Sciatic nerve (tissue), 2 donors: ENCODE data around the gene KASH5. TPM values are rescaled to one million over a fixed set of nuclear protein-coding genes. Genes with fewer than 3 reads are reported as not detected.
A peak's percentile ranks its signal among the peaks of the same experiment; 100 is the strongest.
"Not testable (repeated sequence)": the region's sequence is repeated elsewhere in the genome, so short reads cannot be mapped to it uniquely, and the experiment has no call there.

Experiments
- ATAC-seq: fragments of 200-7000 bp; cut with Tn5 transposase; one replicate; pipeline ENCODE4 v1.9.1; 2020; ENCODE audit warnings: mild to moderate bottlenecking, moderate library complexity
- DNase-seq: peaks from one replicate; pipeline ENCODE4 v3.0.0-alpha.2; 2020; ENCODE audit warnings: low spot score
- intact Hi-C: fragments of 100-400 bp; cut with DNase I; formaldehyde crosslinking; loops from one replicate; pipeline ENCODE4 v1.14.2; 2022
- total RNA-seq: library from RNA; stranded (reverse); fragmentation: NEBNext Ultra II Directional; extraction: Animal tissue kit (Norgen Biotek cat#: 25700); gene quantifications from one replicate; pipeline ENCODE4 v1.2.1, GENCODE V29; 2021
- donor health status: DM: no; HTN: no; CAD: no.
- donor health status: DM: no; HTN: no; CAD: no.

The KASH5 gene
- total RNA-seq, 1 donor from 2014 or later: not detected

DNA sequence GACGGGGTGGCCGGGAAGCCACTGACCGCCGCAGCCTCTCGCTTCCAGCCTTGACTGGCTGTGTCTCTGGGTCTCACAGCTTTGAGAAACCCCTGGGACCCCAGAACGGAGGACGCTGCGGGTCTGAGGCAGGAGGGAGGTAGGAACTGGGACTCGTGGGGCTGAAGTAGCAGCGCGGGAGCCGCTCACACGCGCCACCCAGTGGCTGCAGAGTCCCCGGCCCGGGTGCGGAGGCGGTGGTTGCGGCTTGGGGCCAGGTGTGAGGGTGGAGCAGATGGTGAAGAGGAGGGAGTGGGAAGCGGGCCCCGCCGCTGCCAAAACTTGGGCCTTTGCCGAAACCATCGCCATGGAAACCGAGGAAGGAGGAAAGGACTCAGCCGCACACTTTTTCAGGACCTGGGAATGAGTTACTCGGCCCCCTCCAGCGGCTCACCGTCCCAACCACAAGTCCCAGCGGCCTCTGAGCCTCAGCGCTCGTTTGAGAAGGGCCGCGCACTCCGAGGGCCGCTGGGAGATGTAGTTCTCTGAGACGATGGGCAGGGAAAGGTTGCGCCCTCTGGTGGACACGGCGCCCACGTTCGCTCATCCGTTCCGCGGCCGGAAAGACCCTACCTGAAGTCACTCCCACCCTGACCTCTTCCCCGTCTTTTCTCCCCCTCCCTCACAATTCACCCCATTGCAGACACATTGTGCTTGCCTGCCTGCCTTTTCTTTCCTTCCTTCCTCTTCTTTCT lies 55.5 kb downstream of the KASH5 start:
- intact Hi-C loops: loop anchor here (2.0 kb wide), 1 partner anchor 59 kb away; no protein-coding TSS in a partner anchor
- peak; percentile 87 for ATAC-seq
- peak; percentile 97 for DNase-seq

DNA sequence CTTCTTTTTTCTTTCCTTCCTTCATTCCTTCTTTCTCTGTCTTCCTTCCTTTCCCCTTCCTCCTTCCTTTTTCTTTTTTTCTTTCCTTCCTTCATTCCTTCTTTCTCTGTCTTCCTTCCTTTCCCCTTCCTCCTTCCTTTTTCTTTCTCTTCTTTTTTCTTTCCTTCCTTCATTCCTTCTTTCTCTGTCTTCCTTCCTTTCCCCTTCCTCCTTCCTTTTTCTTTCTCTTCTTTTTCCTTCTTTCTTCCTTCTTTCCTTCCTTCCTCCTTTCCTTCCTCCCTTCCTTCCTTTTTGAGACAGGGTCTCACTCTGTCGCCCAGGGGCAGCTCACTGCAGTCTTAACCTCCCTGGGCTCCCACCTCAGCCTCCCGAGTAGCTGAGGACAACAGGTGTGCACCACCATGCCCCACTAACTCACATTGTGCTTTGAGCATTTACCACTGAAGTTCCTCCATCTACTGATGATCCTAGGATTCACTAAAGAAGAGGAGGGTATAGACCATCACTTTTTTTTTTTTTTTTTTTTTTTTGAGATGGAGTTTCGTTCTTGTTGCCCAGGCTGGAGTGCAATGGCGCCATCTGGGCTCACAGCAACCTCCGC lies 56.2 kb downstream of the KASH5 start:
- intact Hi-C loops, DNase-seq, ATAC-seq: not testable (repeated sequence)

DNA sequence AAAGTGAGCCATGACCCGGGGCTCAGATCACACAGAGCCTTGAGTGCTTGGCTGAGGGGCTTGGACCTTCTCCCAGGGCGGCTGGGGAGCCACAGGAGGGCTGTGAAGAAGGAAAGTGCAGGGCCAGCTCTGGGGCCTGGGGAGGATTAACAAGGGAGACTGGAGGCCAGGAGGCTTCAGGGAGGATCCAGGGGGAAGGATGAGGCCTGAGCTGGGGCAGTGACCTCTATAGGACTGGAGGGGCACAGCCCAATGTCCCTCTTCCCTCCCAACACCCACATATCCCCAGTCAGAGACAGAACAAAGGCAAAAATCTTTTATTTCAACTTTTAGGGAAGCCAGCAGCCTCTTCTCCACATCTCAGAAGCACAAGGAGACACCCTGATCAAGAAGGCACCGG lies 57.9 kb downstream of the KASH5 start:
- DNase-seq: no peak
- no peak for ATAC-seq
- intact Hi-C loops: no loop called here

DNA sequence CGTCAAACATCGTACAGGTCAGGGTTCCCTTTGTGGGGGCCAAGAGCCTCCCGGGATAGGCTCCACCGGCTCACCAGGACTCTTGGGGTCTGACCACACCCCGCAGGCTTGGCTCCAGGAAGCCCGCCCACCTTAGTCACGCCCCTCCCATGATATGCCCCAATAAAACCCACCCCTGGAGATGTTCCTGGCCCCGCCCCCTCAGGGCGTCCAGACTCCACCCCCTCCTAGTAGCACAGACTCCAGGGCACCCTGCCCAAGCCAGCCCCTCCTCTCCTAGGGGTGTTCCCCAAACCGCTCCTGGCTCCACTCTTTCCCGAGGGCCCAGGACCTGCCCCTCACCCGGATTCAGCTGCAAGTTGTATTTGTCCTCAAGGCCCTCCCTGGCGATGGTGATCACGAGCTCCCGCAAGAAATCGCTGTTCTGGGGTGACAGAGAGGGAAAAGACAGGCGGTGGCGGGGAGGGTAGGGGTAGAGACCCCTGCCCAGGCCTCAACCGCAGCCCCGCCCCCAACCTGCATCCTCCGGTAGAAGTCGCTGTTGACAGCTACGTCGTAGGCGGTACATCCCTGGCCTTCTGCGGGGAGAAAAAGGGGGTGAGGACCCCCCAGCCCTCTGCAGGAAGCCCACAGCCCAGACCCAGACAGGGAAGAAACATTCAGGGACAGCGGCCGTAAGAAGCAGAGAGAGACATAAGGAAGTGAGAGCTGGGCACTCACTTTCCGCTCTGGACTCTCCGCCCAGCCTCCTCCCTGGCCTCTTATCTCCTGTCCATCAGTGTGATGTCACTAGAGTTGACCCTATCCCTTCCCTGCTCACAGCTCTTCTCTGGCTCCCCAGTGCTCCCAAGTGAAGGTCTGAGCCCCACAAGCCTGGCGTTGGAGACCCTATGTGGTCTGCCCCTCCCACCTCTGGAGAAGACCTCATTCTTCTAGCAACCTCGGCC lies 59.7 kb downstream of the KASH5 start:
- no peak for ATAC-seq
- intact Hi-C loops: no loop called here

DNA sequence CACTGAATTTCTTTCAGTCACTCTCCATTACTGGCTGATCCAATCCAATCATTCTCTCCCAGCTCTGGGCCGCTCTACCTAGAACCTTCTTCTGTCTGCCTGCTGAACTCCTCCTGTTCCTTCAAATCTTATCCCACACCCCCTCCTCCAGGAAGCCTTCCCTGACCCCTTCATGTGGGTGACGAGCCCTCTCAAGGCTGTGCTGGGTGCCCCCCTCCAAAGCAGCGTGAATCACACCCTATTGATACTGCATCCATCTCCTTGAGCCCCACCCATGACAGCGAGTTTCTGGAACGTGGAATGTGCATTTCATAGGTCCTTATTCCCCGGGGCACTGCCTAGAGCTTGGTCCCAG lies 60.4 kb downstream of the KASH5 start:
- DNase-seq (no peak), ATAC-seq (no peak)
- intact Hi-C loops: no loop called here

More for the DNA sequence above, 59.7 kb downstream of the KASH5 start:
- peak; percentile 85 for DNase-seq

DNA sequence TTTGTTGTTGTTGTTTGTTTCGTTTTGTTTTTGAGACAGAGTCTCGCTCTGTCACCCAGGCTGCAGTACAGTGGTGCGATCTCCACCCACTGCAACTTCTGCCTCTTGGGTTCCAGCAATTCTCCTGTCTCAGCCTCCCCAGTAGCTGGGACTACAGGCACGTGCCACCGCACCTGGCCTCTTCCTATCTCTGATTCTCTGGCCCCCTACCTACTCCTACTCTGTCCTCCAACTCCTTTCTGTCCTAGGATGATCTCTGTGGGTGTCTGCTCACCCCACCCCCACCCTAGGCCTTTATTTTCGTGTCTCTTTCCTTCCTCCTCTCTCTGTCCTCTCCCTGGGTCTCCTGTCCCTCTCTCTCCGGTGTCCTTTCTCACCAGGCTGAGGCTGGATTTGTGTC lies 62.4 kb downstream of the KASH5 start:
- no peak for DNase-seq
- intact Hi-C loops: loop anchor here (5.0 kb wide), 2 partner anchors 217 to 1908 kb away; partner anchors contain the start of genes BCL2L12 and IRF3
- ATAC-seq: no peak

DNA sequence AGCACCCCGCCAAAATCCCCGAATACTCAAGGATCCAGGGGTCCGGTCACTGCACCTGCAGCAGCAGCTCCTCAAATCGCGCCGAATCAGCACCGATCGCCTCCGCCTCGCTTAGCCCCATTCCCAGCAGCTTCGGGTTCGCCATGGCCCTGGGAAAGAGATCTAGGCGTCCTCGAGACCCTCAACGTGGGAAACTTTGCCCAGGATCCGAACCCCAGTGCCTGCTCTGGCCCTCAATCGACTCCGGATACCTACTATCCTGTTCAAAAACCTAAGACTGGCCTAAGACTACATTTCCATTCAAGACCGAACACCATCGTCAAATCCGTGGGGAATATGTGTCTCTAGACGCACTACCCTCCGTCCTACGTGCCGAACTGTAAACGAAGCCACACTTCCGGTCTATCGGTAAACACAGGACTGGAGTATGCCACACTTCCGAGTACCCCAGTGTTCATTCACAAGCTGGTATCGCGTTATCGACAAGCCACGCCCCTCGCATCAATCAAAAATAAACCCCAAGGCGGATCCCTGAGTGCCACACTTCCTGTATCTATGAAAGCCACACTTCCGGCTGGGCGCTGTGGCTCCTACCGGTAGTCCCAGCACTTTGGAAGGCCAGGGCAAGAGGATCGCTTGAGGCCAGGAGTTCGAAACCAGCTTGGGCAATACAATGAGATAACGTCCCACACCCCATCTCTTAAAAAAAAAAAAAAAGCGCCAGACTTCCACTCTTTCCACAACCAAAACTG lies 63.6 kb downstream of the KASH5 start, which contains the start of gene PIH1D1:
Gene PIH1D1, minus strand, starts transcription at position 385 of the 752 bp plus-strand sequence. Its CDS starts 240 bp downstream, at position 145.
- peak; percentile 97 for DNase-seq
- ATAC-seq: peak; percentile 84
- intact Hi-C loops: loop anchor here (5.0 kb wide), 2 partner anchors 216 to 1909 kb away; partner anchors contain the start of genes BCL2L12 and IRF3

DNA sequence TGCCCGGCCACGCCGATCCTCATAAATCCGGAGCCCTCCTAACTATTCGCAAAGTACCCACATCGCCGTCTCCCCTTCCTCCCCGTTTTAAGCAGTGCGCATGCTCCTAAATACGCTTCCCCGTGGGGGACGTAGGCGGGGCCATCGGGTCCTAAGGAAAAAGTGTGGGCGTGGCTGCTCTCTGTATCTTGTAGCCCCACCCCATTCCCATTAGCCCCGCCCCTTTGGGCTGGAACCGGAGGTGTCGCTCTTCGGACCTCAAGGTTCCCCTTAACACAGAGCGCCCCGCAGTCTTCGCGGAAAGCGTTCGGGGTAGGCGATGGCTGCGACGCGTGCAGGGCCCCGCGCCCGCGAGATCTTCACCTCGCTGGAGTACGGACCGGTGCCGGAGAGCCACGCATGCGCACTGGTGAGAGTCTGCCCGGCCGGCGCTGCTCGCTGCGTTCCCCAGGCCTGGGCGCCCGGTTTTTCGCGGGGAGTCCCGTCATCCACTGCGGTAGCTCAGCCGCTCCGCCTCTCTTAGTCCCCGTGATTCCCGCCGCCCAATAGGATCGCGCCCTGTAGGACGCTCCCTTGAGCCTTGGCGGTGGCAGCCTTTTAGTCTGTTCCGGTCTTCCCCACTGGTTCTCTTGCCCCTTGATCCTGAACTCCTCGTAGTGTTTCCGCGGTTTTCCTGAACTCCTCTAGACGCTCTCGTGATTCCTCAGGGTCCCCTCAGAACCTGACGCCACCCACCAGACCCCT lies 65.1 kb downstream of the KASH5 start, which contains the start of gene ALDH16A1:
Gene ALDH16A1, plus strand, starts transcription at position 213 of the 744 bp plus-strand sequence. Its CDS starts 107 bp downstream, at position 320.
- peak; percentile 98 for DNase-seq
- intact Hi-C loops: loop anchor here (5.0 kb wide), 2 partner anchors 214 to 1911 kb away; partner anchors contain the start of genes BCL2L12 and IRF3
- ATAC-seq: peak; percentile 93

DNA sequence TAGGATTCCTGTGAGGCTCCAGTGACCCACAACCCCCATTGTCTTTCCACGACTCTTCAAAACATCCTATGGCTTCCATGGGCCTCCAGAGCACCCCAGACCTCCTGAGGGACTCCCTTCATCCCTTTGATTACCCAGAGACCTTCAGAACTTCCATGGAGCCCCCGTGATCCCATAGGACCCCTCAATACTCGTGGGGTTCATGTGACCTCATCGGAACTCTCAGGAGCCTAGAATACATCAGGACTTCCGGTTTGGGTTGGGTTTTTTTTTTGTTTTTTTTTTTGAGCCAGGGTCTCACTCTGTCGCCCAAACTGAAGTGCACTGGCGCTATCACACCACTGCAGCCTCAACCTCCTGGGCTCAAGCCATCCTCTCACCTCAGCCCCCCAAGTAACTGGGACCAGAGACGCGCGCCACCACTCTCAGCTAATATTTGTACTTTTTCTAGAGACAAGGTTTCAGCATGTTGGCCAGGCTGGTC lies 65.8 kb downstream of the KASH5 start:
- ATAC-seq (no peak), DNase-seq (no peak)
- intact Hi-C loops: loop anchor here (5.0 kb wide), 2 partner anchors 214 to 1911 kb away; partner anchors contain the start of genes BCL2L12 and IRF3

DNA sequence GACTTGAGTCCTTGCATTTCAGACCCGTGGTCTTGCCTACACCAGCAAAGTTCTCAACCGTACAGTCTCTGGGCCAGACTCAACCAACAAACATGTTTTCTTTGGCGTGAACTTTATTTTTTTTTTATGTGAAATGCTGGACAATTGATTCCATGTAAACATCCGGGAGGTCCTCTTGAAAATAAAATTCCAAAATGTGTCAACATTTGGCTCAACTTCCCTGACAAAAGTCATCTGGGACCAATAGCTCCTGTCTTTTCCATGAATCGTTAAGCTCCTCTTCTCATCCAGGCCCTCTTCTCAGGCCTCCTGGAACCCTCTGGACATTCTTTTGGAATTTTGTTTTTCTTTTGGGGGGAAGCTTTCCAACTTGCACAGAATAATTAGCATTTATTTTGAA lies 67.7 kb downstream of the KASH5 start:
- ATAC-seq: no peak

DNA sequence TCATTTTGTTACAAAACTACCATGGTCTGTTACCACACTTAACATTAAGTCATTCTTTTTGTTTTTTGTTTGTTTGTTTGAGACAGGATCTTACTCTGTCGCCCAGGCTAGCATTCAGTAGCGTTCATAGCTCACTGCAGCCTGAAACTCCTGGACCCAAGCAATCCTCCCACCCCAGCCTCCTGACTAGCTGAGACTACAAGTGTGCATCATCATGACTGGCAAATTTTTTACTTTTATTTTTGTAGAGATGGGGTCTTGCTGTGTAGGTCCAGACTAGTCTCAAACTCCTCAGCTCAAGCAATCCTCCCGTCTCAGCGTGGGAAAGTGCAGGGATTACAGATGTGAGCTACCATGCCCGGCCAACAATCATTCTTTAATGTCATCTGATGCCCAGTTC lies 68.3 kb downstream of the KASH5 start:
- ATAC-seq: no peak
- DNase-seq: no peak
- intact Hi-C loops: no loop called here

More for the DNA sequence above, 67.7 kb downstream of the KASH5 start:
- intact Hi-C loops: no loop called here
- no peak for DNase-seq

DNA sequence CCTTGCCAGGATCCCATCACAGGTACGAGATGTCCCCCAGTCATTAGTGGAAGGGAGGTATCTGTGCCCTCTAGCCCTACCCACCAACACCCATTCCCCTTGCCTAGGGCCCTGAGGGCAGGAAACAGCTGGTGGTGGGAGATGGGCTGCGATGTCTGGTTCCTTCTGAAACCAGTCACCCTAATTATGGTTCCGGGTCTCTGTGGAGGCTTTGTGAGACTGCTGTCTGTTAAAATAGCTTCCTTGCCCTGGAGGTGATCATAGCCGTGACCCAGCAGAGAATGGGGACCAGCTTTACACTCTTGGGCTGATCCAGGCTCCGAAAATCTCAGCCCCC lies 70.5 kb downstream of the KASH5 start:
- intact Hi-C loops: no loop called here
- no peak for ATAC-seq
- DNase-seq: no peak

DNA sequence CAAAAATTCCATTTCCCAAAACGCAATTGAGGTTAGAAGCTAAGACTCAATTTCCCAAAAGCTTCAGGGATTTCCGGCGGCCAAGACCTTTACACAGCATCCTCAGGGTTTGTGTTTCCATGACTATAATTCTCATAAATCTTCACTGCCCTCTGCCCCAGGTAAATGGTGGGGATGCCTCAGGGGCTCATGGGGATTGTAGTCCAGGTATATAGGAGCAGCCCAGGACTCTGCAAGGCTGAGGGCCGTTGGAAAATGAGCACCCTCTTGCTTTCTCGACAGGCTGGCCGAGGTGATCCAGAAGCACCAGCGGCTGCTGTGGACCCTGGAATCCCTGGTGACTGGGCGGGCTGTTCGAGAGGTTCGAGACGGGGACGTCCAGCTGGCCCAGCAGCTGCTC lies 71.3 kb downstream of the KASH5 start:
- ATAC-seq: no peak
- no peak for DNase-seq
- intact Hi-C loops: no loop called here

DNA sequence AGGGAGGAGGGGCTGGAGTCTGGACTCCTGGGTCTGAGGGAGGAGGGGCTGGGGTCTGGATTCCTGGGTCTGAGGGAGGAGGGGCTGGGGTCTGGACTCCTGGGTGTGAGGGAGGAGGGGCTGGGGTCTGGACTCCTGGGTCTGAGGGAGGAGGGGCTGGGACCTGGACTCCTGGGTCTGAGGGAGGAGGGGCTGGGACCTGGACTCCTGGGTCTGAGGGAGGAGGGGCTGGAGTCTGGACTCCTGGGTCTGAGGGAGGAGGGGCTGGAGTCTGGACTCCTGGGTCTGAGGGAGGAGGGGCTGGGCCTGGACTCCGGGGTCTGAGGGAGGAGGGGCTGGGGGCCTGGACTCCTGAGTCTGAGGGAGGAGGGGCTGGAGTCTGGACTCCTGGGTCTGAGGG lies 73.1 kb downstream of the KASH5 start:
- DNase-seq, intact Hi-C loops, ATAC-seq: not testable (repeated sequence)

DNA sequence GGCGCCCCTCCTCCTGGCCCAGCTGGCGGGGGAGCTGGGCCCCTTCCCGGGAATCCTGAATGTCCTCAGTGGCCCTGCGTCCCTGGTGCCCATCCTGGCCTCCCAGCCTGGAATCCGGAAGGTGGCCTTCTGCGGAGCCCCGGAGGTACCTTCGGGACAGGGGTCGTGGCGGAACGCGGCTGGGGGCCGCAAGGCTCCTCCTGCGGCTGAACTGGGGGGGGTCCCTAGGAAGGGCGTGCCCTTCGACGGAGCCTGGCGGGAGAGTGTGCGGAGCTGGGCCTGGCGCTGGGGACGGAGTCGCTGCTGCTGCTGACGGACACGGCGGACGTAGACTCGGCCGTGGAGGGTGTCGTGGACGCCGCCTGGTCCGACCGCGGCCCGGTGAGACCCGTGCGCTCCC lies 73.6 kb downstream of the KASH5 start:
- ATAC-seq (no peak), DNase-seq (no peak)
- intact Hi-C loops: no loop called here

DNA sequence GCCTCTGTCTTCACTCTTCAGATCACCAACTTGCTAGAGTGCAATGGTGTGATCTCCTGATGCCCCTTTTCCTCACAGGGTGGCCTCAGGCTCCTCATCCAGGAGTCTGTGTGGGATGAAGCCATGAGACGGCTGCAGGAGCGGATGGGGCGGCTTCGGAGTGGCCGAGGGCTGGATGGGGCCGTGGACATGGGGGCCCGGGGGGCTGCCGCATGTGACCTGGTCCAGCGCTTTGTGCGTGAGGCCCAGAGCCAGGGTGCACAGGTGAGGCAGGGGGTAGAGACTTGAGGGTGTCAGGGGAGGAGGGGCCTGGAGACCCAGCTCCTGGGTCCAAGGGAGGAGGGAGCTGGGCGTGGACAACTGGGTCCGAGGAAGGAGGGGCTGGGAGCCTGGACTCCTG lies 74.4 kb downstream of the KASH5 start:
- ATAC-seq: no peak
- intact Hi-C loops: no loop called here
- DNase-seq: no peak

DNA sequence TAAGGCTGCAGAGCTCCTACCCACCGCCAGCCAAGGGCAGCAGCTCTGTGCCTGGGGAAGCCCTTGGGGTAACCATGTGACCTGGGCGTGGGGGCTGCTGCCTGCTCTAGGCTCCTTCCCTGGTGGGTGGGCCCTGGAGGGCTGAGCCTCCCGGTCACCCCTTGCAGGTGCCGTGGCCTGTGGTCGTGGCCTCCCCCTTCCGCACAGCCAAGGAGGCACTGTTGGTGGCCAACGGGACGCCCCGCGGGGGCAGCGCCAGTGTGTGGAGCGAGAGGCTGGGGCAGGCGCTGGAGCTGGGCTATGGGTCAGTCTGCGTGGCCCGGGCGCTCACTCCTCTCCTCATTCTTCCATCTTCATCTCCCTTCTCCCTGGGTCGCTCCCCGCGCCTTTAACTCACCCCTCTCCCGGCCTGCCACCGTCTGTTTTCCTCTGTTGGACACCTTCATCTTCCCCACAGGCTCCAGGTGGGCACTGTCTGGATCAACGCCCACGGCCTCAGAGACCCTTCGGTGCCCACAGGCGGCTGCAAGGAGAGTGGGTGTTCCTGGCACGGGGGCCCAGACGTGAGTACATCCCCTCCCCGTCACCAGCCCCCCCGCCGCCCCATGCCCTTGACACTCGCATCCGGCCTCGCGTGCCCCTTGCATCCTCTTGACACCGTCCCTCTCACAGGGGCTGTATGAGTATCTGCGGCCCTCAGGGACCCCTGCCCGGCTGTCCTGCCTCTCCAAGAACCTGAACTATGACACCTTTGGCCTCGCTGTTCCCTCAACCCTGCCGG lies 76.1 kb downstream of the KASH5 start:
- intact Hi-C loops: no loop called here
- ATAC-seq (no peak), DNase-seq (no peak)
